ENCODE results near the gene ITPRIP.

- TF ChIP-seq CTCF (optimal IDR thresholded peaks at IDR 0.05 in 1 of 3, IDR thresholded peaks at IDR 0.05 in 1 of 3, conservative IDR thresholded peaks at IDR 0.05 in 1 of 3; ENCODE audit: extremely low read depth in 1 of 3, insufficient read depth in 2 of 3, low read length in 3 of 3) = no peak
- TF ChIP-seq EZH2 (IDR thresholded peaks at IDR 0.05; ENCODE audit: low read length) = no peak
Measured at GRCh38 chr10:104371753-104372152, 33.5 kb upstream of the ITPRIP start.
